ENCODE results near the gene GNLY. TPM values are rescaled to one million over a fixed set of nuclear protein-coding genes. Genes with fewer than 3 reads are reported as not detected.
"Not testable (repeated sequence)": the region's sequence is repeated elsewhere in the genome, so short reads cannot be mapped to it uniquely, and the experiment has no call there.

The GNLY gene
- total RNA-seq, 1 donor, result not detected

DNA sequence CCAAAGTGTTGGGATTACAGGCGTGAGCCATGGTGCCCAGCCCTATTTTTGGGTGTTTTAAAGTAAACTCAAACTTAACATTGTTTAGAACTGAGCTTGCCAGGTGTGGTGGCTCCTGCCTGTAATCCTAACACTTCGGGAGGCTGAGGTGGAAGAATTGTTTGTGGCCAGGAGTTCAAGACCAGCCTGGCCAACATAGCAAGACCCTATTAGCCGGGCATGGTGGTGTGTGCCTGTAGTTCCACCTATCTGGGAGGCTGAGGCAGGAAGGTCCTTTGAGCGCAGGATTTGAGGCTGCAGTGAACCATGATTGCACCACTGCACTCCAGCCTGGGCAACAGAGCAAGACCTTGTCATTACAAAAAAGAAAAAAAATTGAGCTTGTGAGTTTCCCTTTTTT lies 43.7 kb upstream of the GNLY start:
- DNase-seq (ENCODE audit: low read depth), result no peak
- H3K4me3 ChIP-seq (ENCODE audit: low read depth, low read length), result no peak overlapping the region
- TF ChIP-seq, protein P1, sequence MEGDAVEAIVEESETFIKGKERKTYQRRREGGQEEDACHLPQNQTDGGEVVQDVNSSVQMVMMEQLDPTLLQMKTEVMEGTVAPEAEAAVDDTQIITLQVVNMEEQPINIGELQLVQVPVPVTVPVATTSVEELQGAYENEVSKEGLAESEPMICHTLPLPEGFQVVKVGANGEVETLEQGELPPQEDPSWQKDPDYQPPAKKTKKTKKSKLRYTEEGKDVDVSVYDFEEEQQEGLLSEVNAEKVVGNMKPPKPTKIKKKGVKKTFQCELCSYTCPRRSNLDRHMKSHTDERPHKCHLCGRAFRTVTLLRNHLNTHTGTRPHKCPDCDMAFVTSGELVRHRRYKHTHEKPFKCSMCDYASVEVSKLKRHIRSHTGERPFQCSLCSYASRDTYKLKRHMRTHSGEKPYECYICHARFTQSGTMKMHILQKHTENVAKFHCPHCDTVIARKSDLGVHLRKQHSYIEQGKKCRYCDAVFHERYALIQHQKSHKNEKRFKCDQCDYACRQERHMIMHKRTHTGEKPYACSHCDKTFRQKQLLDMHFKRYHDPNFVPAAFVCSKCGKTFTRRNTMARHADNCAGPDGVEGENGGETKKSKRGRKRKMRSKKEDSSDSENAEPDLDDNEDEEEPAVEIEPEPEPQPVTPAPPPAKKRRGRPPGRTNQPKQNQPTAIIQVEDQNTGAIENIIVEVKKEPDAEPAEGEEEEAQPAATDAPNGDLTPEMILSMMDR (IDR thresholded peaks at IDR 0.05; ENCODE audit: insufficient read depth, low read length), result no peak

- no peak for DNase-seq (ENCODE audit: low read depth)
- TF ChIP-seq, protein P1 (IDR thresholded peaks at IDR 0.05; ENCODE audit: insufficient read depth, low read length), result no peak
- H3K4me3 ChIP-seq (ENCODE audit: low read depth, low read length), result no peak overlapping the region
Measured at GRCh38 chr2:85651097-85651496, 43.1 kb upstream of the GNLY start.

- no peak for DNase-seq (ENCODE audit: low read depth)
- H3K4me3 ChIP-seq (ENCODE audit: low read depth, low read length), result no peak overlapping the region
- TF ChIP-seq, protein P1 (IDR thresholded peaks at IDR 0.05; ENCODE audit: insufficient read depth, low read length), result no peak
Measured at GRCh38 chr2:85652056-85652455, 42.1 kb upstream of the GNLY start.

- DNase-seq (ENCODE audit: low read depth), result no peak
- TF ChIP-seq, protein P1 (IDR thresholded peaks at IDR 0.05; ENCODE audit: insufficient read depth, low read length), result no peak
- no peak overlapping the region for H3K4me3 ChIP-seq (ENCODE audit: low read depth, low read length)
Measured at GRCh38 chr2:85653996-85654395, 40.2 kb upstream of the GNLY start.

DNA sequence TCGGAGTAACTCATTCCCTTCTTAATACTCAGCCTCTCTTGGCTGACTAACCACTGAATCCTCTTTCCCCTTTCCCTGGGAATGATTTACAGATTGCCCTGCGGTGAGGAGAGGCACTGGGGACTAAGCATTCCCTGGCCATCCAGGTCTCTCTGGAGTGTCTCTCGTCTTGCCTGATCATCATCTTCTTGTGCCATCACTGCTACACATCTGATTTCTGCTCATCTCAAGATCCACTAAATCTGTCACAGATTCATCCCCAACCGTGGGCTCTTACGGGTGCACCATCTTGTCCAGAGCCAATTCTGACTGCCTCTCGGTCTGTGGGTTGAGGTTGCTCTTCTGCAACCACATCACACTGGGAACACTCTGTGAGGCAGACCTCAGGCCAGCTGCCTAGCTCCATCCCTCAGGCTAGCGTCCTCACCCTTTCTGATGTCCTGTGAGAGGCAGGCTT lies 38.2 kb upstream of the GNLY start:
- DNase-seq (ENCODE audit: low read depth), result peak; percentile 44
- TF ChIP-seq, protein P1 (IDR thresholded peaks at IDR 0.05; ENCODE audit: insufficient read depth, low read length), result no peak
- no peak overlapping the region for H3K4me3 ChIP-seq (ENCODE audit: low read depth, low read length)

DNA sequence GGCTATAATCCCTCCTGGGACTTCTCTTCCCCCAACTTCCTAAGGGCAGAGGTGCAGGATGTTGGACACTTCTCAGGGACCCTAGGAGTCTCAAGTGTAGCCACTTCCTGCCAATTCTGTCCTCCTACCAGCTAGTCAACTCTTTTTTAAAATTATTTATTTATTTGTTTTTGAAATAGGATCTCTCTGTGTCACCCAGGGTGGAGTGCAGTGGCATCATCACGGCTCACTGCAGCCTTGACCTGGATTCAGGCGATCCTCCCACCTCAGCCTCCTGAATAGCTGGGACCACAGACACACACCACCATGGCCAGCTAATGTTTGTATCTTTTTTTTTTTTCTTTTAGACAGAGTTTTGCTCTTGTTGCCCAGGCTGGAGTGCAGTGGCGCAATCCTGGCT lies 37.7 kb upstream of the GNLY start:
- TF ChIP-seq, protein P1 (IDR thresholded peaks at IDR 0.05; ENCODE audit: insufficient read depth, low read length), result no peak
- no peak overlapping the region for H3K4me3 ChIP-seq (ENCODE audit: low read depth, low read length)
- no peak for DNase-seq (ENCODE audit: low read depth)

GRCh38 chr2:85657399-85657798 lies 36.8 kb upstream of the GNLY start:
- H3K4me3 ChIP-seq (ENCODE audit: low read depth, low read length); DNase-seq (ENCODE audit: low read depth): not testable (repeated sequence)
